Fibroblast of skin of left biceps (primary cell): ENCODE data around the gene TRAF6.
A peak's percentile ranks its signal among the peaks of the same experiment; 100 is the strongest.

ENCODE experiments used
- DNase-seq, 2 experiments: peaks; one replicate each; pipeline ENCODE4 v3.0.0-alpha.2; 2013; ENCODE audit warnings: low read depth in 2 of 2

The TRAF6 gene

DNA sequence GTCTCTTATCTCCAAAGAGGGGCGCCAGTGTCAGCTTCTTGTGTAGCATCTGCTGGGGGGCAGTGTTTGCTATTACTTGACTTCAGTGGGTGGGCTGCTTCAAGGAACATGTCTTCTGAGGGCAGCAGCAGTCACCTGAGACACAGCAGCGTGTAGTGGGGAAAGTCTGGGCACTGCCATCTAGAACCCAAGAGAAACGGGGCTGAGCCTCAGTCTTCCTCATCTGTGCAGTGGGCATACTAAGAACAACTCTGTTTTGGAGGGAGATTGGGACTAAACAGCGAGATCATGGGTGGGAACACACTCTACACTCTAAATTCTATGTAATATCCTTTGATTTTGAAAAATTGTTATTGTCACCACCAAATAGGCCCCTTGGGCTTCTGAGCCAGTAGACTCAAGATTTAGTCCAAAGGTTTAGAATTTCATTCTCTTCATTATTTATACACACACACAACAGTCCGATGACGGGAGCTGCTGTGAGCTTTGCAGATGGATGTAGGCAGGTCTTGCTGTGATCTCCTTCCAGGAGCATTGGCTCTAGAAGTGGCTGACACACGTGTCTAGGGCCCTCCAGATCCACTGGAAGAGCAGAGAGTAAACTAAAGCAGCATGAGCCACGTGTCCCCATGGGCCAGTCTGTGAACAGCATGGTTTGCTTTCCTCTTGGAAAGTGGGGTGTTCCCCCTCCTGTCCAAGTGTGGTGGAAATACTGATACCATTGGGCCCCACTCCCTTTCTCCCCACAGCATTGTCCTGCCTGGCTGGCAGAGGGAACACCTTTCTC, 51.8 kb downstream of the TRAF6 start:
- DNase-seq = no peak

DNA sequence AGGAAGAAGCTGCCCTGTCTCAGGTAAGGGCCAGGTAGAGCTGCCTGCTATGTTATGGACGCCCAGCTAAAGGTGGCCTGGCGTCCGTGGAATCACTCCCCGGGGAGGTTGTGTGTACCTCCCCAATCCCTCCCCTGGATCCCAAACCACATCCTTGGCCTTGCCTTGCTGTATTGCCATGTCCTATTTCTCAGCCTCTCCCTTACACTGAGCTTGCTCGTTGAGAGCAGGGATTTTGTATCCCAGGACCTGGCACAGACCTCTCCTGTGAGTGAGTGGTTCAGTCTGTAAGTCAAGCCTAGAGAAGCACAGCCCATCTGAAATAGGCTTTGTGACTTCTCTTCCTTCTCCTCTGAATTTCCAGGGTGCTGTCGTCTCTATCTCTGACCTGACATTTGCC, 53.9 kb downstream of the TRAF6 start:
- DNase-seq = no peak

DNA sequence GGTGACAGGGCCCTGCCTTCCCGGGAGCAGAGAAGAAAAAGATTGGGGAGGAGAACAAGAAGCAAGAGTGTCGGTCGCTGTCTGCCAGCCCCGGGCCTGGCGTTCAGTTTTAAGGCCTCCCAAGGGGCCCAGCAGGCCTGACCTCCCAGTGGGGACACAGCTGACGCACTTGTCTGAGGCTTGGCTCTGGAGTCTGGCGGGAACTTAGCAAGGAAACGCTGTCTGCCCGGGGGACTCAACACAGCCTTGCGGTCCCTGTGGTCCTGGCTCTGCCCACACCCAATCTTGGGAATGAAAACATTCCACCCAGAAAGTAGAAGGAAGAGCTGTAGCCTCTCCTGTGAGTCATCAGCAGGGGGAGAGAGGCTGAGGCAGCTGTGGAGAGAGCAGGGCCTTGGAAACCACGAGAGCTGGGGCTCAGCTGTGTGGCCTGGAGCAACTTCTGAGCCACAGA, 54.4 kb downstream of the TRAF6 start:
- peak; percentile 88 to 92 for DNase-seq

DNA sequence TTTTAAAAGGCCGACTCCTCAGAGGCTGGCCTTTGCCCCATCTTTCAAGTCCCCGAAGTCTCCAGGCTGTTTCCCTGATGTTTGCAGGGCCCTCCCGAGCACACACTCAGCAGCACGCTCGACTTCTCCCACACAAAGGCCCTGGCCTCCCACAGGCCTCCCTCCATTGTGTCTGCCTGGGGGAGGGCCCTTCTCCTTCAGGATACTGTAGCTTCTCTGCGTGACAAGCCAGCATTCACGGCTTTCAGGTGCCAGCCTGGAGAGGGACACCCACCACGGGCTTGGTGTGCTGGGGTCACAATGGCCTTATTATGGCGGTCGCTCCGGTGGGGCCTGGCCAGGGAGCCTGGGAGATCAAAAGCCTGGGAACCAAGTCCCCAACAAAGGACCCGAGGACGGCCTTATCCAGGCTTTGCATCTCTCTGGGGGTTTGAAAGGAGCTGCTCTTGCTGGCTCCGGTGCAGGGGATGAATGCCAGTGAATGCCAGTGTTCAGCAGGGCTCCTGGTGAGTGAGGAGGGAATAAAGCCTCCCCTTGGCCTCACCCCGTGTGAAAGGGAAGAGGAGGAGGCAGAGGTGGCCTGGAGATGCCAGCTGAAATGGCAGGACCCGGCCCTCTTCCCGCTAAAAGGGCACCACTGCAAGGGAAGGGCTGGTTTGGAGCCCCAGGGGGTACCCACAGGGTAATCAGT, 55.0 kb downstream of the TRAF6 start:
- DNase-seq = no peak

DNA sequence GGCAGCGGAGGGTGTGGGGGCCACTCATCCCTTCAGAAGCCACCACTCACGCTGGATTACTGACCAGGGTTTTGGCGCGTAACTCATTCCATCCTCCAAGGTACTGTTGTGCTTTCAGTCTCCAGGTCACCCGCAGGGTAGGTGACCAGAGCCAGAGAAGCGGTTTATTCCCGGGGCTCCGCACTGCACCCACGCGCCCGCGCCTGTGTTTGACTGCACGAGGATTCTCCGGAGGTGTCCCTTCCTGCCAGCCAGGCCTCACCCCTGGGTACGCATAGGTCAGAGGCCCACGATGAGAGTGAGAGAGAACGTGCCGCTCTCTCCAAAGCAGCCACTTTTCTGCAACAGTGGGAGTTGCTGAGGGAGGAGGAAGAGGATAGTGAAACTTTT, 55.5 kb downstream of the TRAF6 start:
- DNase-seq = no peak

DNA sequence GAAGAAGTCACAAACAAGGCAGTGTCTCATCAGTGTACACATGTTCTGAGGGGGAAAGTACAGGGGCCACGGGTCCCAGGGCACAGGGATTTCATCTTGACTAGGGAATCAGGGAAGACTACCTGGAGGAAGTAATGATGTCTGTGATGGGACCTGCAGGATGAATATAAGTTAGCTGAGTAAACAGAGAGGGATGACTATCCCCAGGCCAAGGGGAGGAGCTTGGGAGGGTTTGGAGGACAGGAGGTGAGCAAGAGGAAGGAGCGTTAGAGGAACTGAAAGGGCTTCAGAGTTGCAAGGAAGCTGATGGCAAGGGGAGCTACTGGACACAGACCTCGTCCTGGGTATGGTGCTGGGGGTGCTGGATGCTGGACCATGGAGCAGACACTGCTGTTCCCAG, 56.4 kb downstream of the TRAF6 start:
- DNase-seq = no peak

DNA sequence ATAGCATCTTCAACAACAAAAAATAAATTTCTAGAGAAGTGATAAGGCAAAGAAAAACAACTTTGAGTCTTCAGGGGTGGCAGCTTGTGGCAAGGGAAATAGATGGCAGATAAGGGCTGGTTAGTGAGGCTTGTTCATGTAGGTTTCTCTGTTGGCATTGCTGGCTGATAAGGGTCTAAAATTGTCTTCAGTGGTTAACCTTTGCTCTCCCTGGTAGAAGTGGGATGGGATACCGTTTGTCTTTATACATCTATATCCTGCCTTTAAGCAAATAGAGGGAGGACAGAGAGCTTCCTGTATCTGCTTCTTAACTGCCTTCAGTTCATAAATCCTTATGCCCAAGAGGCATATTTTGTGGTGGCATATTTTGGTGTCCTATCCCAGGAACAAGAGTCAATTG, 57.1 kb downstream of the TRAF6 start:
- no peak for DNase-seq

DNA sequence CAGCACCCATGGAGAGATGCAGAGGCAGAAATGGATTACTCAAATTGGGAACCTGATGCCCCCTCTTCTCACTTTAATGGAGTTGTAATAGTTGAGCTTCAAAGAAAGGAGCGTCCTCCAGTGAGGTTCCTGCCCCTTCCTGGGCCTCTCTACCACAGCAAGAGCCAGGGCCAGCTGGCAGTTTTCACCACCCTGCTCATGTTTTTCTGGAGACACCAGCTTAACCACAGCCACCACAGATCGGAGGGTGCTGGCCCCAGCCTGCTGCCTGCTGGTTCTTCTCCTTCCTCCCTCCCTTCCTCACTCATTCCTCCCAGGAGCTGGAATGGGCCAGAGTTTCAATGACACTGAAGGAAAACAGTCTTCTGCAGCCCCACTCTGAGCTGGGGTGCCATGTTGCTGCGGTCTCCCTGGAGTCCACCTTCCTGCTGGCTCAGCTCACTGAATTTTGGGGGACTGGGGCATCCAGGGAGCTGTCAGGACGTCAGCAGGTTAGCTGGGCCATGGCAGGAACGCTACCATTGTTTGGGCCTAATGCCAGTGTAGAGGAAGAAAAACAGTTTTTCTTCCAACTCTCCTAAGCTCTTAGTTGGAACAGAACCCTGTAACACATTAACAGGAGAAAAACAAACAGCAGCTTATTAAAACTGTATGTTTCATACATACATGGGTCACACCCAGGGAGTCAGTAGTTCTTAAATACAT, 57.7 kb downstream of the TRAF6 start:
- no peak for DNase-seq

DNA sequence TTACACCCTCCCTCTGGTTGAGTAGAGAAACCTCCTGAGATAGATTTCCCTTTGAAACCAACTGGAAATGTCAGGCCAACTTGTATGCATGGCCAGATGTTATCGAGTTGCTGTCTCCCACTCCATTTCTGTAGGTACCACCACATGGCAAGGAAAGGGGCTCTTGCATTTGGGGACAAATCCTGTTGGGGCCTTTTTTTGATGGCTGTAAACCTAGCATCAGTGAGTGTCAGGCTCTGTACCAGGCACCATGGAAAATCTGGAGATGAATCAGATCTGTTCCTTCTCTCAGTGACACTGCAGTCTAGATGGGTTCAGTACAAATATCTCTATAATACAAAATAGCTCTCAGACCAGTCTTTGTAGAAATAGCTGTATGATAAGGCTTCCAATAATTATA, 58.4 kb downstream of the TRAF6 start:
- DNase-seq = no peak

DNA sequence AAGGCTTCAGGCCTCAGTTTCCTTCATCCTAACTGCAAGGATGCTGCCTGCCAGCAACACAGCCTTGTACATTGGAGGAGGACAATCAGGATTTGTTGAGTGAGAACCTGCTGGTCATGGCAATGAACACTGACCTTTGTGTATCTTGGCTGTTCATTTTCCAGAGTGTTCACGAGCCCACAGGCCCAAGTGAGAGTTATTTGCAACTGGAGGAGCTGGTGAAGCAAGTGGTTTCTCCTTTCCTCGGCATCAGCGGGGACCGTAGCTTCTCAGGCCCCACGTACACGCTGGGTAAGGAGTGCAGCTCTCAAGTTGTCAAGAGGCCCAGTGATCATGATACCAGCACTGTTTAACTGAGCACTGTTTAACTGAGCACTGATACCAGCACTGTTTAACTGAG, 59.0 kb downstream of the TRAF6 start:
- DNase-seq = no peak

DNA sequence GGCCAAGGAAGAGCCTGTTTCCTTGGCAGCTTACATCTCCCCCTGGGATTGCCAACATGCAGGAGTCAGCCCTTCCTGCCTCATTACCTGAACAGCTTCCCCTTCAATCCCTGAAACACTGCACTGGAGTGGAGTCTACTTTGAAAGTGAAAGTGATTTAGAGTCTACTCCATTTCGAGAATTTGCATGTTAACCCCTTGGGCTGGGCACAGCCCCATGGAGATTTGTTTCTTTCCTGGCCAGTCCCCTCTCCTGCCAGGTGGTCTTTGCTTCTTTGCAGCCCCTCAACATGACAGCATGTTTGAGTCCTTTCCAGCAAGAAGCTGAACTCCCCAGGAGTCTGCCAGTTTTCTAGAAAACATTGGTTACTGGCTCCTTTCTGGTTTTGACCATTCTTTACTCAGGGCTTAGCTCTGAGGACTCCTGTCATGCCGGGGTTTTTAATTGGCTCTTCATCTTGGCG, 59.9 kb downstream of the TRAF6 start:
- DNase-seq = no peak

DNA sequence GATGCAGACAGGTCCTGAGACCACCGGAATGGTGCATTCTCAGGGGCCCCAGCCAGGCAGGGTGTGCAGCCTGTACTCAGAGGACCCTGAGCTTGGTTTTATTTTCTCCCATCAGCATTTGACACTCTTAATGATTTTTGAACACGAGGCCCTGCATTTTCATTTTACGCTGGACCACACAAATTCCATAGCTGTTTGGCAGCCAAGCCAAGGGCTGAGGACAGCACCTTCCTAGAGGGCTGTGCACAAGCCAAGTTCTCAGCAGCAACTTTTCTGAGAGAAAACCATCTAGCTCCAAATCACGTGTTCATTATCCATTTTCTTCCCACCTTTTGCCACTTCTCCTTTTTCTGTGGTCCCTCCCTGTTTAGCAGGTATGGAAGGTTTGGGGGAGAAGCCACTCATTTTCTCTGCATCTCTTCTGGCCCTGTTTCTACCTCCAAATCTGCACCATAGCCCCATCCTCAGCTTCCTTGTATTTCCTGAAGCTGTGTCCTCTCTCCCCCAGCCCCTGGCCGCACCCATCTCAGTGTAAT, 60.4 kb downstream of the TRAF6 start:
- no peak for DNase-seq

DNA sequence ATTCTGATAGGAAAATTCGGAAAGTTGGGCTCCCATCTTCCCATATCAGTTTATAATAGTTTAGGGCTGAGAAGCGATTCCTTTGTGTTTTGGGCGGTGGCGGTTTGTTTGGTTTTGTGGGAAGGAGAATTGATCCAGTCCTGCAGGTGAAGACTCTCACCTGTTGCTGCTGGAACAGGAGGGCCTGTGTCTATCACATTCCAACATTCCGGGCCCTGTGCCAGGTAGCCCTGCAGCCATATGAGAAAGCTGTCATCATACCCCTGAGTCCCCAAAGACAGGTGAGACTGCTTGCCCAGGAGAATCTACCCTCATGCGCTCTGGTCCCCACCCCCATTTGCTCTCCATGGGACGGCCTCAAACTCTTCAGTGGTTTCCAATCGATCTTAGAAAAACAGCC, 62.1 kb downstream of the TRAF6 start:
- DNase-seq = no peak

DNA sequence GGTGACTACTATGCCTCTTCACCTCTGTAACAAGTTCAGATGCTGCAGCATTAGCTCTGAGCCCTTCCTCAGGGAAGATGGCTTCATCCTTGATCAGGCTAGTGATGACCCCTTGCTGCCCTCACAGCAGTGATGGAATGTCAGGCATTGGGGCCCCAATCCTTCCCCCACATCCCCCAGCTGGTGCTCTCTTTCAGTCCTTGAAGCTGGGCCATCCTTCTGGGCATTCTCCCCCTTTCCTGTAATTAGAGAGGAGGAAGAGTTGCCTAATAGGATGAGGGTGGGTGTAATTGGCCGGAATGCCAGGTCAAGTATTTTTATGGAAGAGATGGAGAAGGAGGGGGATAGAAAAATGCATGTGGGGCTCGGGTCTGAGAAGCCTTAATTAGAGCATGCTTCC, 62.6 kb downstream of the TRAF6 start:
- DNase-seq = no peak

DNA sequence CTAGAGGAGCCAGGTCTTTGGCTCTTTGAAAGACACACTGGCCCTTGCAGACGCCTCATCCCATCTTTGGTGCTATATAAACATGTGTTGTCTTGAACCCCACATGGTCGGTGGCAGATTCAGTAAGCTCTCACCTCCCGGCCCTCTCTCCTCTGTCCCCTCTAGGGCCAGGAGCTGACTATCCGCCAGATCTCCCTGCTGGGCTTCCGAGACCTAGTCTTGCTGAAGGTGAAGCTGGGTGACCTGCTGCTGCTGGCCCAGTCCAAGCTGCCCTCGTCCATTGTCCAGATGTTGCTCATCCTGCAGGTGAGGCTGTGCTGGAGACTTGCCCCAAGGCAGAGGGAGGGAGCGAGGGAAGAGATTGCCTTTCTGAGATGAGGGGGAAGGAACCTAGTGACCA, 63.9 kb downstream of the TRAF6 start:
- no peak for DNase-seq

DNA sequence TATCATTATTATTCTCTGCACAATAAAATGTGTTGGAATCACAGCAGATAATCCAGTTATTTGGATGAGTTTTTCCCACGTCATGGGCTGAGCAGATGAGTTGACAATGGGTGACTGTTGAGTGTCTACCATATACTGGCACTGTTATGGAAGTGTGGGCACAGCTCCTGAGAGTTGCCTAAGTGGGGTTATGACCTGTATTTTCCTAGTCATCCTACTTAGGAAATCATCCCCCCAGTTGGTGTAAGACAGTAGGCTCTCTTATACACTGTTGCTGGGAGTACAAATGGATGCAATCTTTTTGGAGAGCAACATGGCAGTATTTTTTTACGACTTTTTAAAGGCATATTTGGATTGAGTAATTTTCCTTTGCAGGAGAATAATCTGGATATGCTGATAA, 66.4 kb downstream of the TRAF6 start:
- DNase-seq = no peak

DNA sequence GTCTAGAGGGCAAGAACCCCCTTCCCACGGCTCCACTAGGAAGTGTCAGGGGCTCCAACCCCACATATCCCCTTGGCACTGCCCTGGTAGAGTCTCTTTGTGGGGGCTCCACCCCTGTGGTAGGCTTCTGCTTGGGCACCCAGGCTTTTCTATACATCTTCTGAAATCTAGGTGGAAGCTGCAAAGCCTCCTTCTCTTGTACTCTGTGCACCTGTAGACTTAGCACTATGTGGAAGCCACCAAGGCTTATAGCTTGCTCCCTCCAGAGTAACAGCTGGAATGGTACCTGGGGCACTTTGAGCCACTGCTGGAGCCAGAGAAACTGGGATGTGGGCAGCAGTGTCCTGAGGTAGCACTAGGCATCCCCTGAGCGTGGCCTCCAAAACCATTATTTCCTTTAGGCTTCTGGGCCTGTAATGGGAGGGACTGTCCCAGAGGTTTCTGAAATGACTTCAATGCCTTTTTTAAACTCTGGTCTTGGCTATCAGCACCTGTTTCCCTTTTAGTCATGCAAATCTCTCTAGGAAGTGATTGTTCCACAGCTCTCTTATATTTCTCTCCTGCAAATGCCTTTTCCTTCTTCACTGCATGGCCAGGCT, 68.4 kb downstream of the TRAF6 start:
- DNase-seq = no peak

DNA sequence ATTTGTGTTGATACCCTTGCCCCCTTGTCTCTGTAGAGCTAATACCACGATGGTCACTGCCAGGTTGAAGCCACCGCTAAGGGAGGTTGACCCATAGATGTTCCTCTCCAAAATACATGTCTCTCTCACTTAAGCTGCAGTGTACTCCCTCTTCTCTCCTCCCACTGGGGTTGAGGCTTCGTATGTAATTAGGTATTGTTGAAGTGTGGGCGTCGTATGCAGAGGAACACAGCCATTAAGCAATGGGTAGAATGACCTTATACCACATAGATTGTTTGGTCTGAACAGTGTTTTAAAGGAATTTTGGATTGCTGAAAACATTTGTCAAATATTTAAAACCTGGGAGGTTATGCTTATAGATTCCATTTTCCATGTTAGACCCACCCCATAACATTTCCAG, 71.9 kb downstream of the TRAF6 start:
- DNase-seq = no peak

DNA sequence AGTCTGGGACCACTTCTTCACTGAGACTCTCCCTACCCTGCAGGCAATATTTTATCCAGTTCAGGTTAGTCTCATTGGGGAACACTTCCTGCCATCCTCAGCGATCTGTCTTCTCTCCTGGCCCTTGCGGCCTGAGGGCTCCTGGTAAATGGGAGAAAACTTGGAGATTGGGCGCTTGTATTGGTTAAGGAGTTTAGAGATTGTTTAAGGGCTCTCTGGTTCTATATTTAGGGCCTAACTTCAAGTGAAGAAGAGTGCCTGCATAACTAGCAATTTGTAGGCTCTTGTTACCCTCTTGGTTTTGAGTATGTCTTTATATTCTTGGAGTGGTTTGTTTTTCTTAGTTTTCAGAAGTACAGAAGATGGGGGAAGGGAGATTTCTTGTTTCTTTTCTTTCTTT, 72.7 kb downstream of the TRAF6 start:
- DNase-seq = no peak
